Stimulated activated CD4-positive, alpha-beta T cell treated with anti-CD3 and anti-CD28 coated beads, Interleukin-4, amount 100 ng/mL, for 24 hours (primary cell): Measurements from ENCODE around the gene KRT33B.

Experiments used
- DNase-seq: peaks from one replicate; pipeline ENCODE4 v3.0.0-alpha.2; 2020

KRT33B gene

DNA sequence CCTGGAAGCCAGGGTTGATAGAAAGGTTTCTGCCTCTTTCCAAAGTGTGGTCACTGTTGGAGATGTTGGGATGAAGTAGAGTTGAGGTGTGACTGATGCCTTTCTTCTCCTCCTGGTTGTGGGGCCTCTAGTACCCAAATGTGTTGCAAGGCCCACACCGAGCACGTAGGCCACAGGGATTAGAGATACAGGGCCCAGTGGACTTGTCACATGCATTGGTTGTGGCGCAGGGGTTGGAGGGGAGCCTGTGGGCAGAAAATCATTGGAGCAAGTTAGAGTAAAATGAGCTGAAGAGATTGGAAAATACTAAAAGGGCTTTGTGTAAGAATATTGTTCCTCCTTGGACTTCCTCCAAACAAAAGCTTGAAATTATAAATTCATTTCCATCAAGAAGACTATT lies 23.6 kb downstream of the KRT33B start:
- DNase-seq = no peak

GRCh38 chr17:41343029-41343428 lies 26.6 kb downstream of the KRT33B start:
- no peak for DNase-seq

- peak; percentile 46 for DNase-seq
Measured at GRCh38 chr17:41340934-41341861, 28.4 kb downstream of the KRT33B start.

DNA sequence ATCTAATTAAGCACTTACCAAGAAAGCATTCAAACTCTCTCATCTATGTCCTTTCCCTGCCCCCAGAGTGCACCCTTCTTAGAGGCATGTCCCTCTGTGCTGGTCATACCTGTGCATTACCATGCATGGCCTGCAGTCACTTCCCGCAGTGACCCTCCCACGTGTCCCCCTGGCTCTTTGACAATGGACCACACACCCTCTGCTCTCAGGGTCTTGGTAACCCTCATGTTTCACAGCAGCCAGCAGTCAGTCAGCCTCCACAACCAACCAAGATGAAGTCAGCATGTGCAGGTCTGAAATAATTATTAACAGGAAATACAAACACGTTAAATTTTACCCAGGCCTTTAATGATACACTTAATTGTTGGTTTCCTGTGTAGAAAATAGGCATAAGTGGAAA lies 29.1 kb downstream of the KRT33B start:
- DNase-seq = no peak

DNA sequence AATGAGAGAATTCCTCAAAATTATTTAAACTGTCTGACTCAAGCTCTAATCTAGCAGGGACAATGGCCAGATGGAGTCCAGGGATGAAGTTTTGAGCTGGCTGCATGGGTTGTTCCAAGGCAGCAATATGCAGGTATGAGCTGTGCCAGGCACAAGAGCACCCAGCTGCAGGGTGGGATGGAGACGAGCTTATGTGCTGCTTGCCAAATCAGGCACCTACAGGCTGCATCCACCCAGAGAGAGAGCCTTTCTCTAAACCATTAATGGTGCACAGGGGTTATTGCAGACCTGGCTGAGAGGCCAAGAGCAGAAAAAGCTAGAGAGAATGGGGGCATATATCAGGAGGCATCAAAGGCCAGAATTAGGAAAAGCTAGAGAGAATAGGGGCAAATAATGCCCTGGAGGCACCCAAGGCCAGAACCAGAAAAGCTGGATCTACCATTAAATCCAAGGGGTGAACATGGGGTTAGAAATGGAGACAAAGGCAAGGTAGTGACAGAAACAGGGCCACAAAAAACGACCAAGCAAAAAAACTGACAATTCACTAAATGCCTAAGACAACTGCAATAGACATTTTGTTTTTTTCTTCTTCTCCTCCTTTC lies 29.9 kb downstream of the KRT33B start:
- DNase-seq = no peak

- peak; percentile 41 for DNase-seq
Measured at GRCh38 chr17:41338961-41339485, 30.6 kb downstream of the KRT33B start.

DNA sequence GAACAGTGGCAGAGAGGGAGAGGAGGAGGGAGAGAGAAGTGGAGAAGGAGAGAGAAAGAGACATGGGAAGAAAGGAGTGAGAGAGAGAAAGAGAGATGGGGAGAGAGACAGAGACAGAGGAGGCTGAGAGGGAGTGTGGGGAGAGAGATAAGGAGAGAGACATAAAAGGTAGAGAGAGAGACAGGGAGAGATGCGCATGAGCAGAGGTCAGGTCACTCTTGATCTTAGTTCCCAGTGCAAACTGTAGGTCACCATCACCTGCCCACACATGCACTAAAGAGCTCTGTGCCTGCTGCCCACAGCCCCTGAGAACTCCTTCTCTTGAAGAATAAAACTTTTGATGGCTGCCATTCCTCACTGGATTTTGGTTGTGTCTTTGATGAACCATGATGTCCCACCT lies 33.9 kb downstream of the KRT33B start:
- DNase-seq = no peak

- no peak for DNase-seq
Measured at GRCh38 chr17:41334385-41335305, 35.0 kb downstream of the KRT33B start.

GRCh38 chr17:41333836-41334235 lies 35.8 kb downstream of the KRT33B start:
- DNase-seq = no peak

- no peak for DNase-seq
Measured at GRCh38 chr17:41333098-41333497, 36.5 kb downstream of the KRT33B start.

GRCh38 chr17:41332239-41332638 lies 37.4 kb downstream of the KRT33B start:
- DNase-seq = no peak

DNA sequence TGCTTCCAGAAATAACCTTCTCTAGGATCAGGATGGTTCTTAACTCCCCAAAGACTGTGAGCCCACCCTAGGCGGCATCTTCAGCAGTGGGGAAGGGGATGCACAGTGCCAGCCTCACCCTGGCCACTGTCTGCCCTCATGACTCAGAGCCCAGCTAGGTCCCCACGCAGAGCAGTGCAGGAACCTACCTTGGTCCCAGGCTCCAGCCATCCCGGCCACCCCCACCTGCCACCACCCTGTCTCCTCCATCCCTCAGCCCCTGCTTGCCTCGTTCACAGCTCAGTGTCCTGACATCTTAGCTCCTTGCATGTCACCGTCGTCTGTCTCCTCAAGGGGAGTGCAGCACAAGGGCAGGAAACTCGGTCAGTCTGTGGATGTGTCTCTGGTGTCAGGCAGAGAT lies 38.0 kb downstream of the KRT33B start:
- no peak for DNase-seq

DNA sequence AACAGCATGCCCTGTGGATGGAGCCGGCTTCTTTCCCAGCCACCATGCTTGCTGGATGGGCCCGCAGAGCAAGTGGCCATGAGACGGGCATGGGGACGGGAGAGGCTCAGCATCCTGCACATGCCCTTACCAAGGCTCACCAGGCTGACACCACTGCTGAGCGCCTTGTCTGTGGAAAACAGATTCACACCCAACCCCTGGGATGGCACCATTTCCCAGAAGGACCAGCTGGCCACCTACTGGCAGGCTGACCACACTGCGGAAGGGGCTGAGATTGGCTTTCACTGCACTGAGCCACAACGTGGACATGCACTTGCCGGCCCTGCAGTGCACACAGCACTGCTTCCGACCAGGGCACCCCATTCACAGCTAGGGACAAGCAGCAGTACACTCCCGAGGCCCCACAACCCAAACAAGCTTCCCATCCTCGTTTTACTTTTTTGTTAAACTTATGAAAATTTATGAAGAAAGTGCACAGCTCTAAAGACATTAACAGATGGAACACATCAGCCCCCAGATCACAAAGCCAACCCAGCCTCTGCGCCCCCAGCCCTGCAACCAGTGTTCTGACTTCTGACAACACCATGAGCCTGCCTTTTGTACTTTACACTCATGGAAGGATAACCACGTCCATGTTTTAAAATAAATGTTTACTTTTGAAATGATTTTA lies 40.2 kb downstream of the KRT33B start:
- DNase-seq = no peak

- DNase-seq = no peak
Measured at GRCh38 chr17:41328207-41328606, 41.4 kb downstream of the KRT33B start.

DNA sequence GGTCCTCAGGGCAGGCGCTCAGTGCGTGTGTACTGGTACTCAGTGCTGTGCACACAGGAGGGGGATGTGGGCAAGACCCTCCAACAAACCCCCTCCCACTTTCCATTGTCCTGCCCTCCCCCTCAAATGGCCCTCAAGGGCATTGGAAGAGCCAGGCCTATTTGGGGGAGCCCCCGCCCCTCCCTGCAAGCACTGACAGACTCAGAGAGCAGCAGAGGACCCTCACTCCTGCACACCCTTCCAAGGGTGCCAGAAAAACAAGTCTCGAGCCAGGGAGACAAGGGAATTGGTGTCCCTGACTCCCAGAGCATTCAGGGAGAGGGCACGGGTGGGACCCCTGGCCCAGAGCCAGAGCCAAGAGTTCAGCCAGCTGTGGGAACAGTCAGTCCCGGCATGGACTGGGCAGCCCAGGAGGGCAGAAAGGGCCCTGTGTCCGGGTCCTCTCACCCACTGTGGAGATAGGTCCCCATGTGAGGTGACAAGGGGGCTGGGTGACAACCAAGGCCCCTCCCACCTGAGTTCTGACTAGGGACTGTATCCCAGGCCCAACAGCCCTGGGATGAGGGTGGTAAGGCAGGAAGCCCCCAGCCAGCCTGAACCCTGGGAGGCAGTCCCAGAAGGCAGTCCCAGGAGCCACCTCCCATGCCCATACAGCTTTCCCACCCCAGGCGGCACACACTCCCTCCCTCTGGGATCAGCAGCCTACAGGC lies 42.0 kb downstream of the KRT33B start:
- no peak for DNase-seq

DNA sequence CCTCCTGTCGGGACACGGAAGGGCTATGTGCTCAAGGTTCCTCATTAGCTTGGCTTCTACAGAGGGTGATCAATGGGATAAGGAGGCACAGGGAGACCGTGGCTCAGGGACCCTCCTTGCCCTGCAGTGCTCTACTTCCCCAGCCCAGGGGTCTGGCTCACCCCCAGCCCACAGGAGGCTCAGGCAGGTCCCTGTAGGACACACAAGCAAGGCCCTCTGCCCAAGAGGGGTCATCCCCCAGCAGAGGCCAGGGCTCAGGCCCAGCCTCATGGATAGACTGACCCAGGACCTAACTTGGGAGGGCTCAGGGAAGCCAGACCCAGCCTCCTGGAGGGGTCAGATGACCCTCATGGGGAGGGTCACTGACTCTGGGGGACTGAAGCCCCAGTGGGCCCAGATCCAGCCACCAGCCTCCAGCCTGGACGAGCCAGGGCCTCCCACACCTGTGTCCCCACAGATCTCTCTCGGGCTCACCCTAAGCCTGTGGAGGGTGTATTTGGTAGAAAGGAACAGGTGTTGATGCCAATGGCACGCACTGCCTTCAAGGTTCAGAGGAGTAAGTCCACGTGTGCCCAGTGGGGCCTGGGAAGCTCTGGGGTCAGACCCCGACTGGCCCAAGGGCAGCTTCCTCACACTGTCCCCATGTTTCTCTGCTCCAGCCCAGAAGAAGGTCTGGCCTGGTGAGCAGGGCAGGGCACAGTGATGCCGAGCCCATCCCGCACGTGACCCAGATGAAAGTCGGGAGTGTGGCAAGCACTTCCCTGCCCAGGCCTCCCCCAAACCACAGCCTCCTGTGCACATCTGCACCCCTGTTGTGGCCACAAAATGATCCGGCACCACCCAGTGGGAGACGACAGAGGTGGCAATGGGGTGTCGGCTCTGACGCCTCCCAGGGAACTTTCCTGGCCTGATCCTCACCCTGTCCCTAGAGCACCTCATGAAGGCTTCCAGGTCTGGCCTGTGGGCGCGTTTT lies 43.2 kb downstream of the KRT33B start:
- no peak for DNase-seq

- DNase-seq = no peak
Measured at GRCh38 chr17:41325611-41326010, 44.0 kb downstream of the KRT33B start.

DNA sequence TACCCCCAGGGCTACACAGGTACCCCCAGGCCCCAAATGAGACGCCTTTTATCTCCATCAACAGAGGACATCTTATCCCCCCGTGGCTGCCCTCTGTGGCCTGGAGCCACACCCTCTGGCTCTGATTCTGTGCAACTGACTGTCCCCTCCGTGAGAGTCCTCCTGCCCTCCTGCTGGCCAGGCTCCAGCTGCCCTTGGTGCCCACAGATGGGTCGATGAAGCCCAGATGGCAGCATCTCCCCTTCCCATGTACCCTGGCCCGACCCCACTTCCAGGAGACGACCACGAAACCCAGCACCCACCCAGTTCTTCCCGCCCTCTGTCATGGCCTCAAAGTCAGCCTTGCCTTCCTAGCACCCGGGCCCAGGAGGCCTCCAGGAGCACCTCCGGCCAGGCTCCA lies 44.5 kb downstream of the KRT33B start:
- no peak for DNase-seq

GRCh38 chr17:41324180-41325075 lies 45.2 kb downstream of the KRT33B start:
- no peak for DNase-seq
